ENCODE results near the gene JAK1. TPM values are rescaled to one million over a fixed set of nuclear protein-coding genes. Genes with fewer than 3 reads are reported as not detected.

Gene JAK1
- total and polyA plus RNA-seq, 9 of the 15 experiments (the other 6 are each of a cell fraction or from before 2014, with no cell fraction given) = 9.7 to 44.1 (median 42.5) TPM

DNA sequence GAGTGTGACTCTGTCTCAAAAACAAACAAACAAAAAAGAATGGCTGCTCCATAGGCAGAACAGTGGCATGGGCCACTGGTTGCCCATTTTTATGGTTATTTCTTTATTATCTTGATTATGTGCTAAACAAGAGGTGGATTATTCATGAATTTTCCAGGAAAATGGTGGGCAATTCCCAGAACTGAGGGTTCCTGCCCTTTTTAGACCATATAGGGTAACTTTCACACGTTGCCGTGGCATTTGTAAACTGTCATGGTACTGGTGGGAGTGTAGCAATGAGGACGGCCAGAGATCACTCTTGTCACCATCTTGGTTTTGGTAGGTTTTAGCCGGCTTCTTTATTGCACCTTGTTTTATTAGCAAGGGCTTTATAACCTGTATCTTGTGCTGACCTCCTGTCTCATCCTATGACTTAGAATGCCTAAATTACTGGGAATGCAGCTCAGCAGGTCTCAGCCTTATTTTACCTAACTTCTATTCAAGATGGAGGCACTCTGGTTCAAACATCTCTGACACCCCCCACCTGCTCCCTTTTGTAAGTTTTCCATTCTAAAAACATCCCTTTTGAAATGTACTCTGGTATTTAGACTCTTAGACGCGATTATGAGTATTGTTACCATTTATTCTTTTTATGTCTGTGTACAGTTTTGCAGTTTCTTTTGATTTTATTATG, 164.4 kb downstream of the JAK1 start (continued):
- TF ChIP-seq CREB3 (tag; conservative IDR thresholded peaks at IDR 0.05; ENCODE audit: low read depth) (peak; percentile 94), NFIC (IDR thresholded peaks at IDR 0.05) (no peak), JUNB (CRISPR knock-in tag; conservative IDR thresholded peaks at IDR 0.05) (no peak), SMAD4 (CRISPR knock-in tag; conservative IDR thresholded peaks at IDR 0.05) (peak; percentile 75), ZNF324 (CRISPR knock-in tag; IDR thresholded peaks at IDR 0.05) (no peak), POU5F1 (IDR thresholded peaks at IDR 0.05; ENCODE audit: borderline replicate concordance, low read depth, low read length, partially characterized antibody) (no peak), ATF4 (CRISPR knock-in tag; IDR thresholded peaks at IDR 0.05) (no peak), CEBPG (CRISPR knock-in tag; IDR thresholded peaks at IDR 0.05) (no peak), CEBPG (tag; conservative IDR thresholded peaks at IDR 0.05 in 1 of 2, IDR thresholded peaks at IDR 0.05 in 1 of 2) (no peak), KLF1 (tag; IDR thresholded peaks at IDR 0.05) (no peak), FOS (IDR thresholded peaks at IDR 0.05; ENCODE audit: extremely low read depth, insufficient read length) (no peak), KHSRP (IDR thresholded peaks at IDR 0.05) (no peak), BRD9 (IDR thresholded peaks at IDR 0.05; ENCODE audit: low read depth, partially characterized antibody) (no peak), LCOR (CRISPR knock-in tag; IDR thresholded peaks at IDR 0.05) (no peak)

Measured in K562 (cell line).